Activated CD8-positive, alpha-beta T cell treated with anti-CD3 and anti-CD28 coated beads, Interleukin-2, amount 10 ng/mL, durations not matched to agents 7 days and 5 days (primary cell): ENCODE measurements around the gene ADGRE2. TPM values are rescaled to one million over a fixed set of nuclear protein-coding genes. Genes with fewer than 3 reads are reported as not detected.

Experiments used
- ATAC-seq: fragments of 150-1000 bp; cut with Tn5 transposase; one replicate; pipeline ENCODE4 v1.10.0; 2021; ENCODE audit warnings: moderate library complexity
- CTCF ChIA-PET: fragments of 350-600 bp; sonication (Branson Sonifier 250); formaldehyde crosslinking; loops from one replicate; lab custom pipeline; 2021; ENCODE audit warnings: antibody characterized with exemption; lab: Charles Lee
- POLR2A ChIA-PET: fragments of 350-600 bp; sonication (Branson Sonifier 250); formaldehyde crosslinking; loops from one replicate; lab custom pipeline; 2021; ENCODE audit warnings: antibody characterized with exemption; lab: Charles Lee
- DNase-seq: peaks from one replicate; pipeline ENCODE4 v3.0.0-alpha.2; 2020
- H3K27ac Mint-ChIP-seq: one replicate; pipeline ENCODE4 v1.8.0; 2021; ENCODE audit warnings: mild to moderate bottlenecking, mixed read lengths
- H3K27me3 Mint-ChIP-seq: one replicate; pipeline ENCODE4 v1.8.0; 2021; ENCODE audit warnings: low read depth, mixed read lengths
- H3K36me3 Mint-ChIP-seq: one replicate; pipeline ENCODE4 v1.8.0; 2021; ENCODE audit warnings: low read depth, mixed read lengths
- H3K4me1 Mint-ChIP-seq: one replicate; pipeline ENCODE4 v1.8.0; 2021; ENCODE audit warnings: low read depth, mixed read lengths
- H3K4me3 Mint-ChIP-seq: one replicate; pipeline ENCODE4 v1.8.0; 2021; ENCODE audit warnings: mild to moderate bottlenecking, mixed read lengths
- H3K9me3 Mint-ChIP-seq: one replicate; pipeline ENCODE4 v1.8.0; 2022; ENCODE audit warnings: mixed read lengths; ENCODE audit not compliant: insufficient read depth
- total RNA-seq, 2 experiments: library from RNA; stranded (reverse); gene quantifications; one replicate each; pipeline ENCODE4 v1.2.3, GENCODE V29; 2021

The ADGRE2 gene
- total RNA-seq, 2 experiments from 2014 or later: 0.21 to 0.29 TPM

DNA sequence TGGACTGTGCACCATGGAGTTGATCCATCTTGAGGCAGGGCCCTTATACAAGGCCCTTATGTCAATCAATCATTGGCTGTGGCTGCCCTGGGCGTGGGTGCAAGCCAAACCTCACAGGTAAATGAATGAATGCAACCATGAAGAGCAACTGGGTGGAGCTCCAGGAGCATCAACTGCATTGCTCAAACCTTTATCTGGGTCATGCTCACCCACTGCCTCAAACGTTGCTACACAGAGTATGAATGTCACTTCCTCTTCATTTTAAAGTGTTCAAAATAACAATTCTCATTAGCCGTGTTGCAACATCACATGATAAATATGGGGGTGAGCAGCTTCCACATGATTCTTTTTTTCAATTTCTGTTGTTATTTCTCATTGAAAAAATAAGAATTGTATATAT, 94.9 kb downstream of the ADGRE2 start:
- POLR2A ChIA-PET: no interaction called here
- no peak for ATAC-seq
- Mint-ChIP-seq H3K9me3 (no peaks in the 10 kb centered on the region), H3K27ac (no peak overlapping the region), H3K4me3 (no peak overlapping the region), H3K27me3 (peaks cover 3% of the 10 kb centered on the region), H3K4me1 (peaks cover under 1% of the 10 kb centered on the region), H3K36me3 (no peaks in the 10 kb centered on the region)
- CTCF ChIA-PET: interaction anchor here (4.2 to 9.8 kb wide), 2 partner anchors 13 to 109 kb away, joined by 19 to 249 read pairs; partner anchors contain the start of gene NDUFB7
- no peak for DNase-seq

Other genes starting within 250 kb of the ADGRE2 start
- gene TECR, start 249.0 kb downstream of the ADGRE2 start, total RNA-seq: 100 to 1,000 TPM; 153 to 163 TPM
- gene NDUFB7, start 206.5 kb downstream of the ADGRE2 start, total RNA-seq: 100 to 1,000 TPM; 133 to 142 TPM
- not detected for gene CLEC17A, start 195.5 kb downstream of the ADGRE2 start, total RNA-seq
- gene ADGRE3, start 103.7 kb downstream of the ADGRE2 start, total RNA-seq: not detected
- gene ZNF333, start 88.5 kb downstream of the ADGRE2 start, total RNA-seq: 1 to 10 TPM; 7.3 TPM
- gene OR7A5, start 56.6 kb upstream of the ADGRE2 start, total RNA-seq: not detected
- gene OR7C1, start 56.6 kb upstream of the ADGRE2 start, total RNA-seq: not detected
- gene OR7A10, start 70.4 kb upstream of the ADGRE2 start, total RNA-seq: not detected
- not detected for gene OR7A17, start 107.6 kb upstream of the ADGRE2 start, total RNA-seq
- gene OR7C2, start 162.9 kb upstream of the ADGRE2 start, total RNA-seq: not detected
- gene SLC1A6, start 201.3 kb upstream of the ADGRE2 start, total RNA-seq: not detected